SH-SY5Y (cell line): ENCODE results near the gene FNBP1.

ENCODE experiments used
- GATA2 ChIP-seq: IDR thresholded peaks from 2 replicates; pipeline ENCODE4 v1.6.1; 2011; ENCODE audit warnings: mild to moderate bottlenecking, low read depth, low read length
- GATA3 ChIP-seq: IDR thresholded peaks from 2 replicates; pipeline ENCODE4 v1.6.1; 2011; ENCODE audit warnings: low read depth, mild to moderate bottlenecking, low read length, moderate library complexity

- no peak for TF ChIP-seq GATA3
- no peak for TF ChIP-seq GATA2
These were observed 188.3 kb downstream of the FNBP1 start for GRCh38 chr9:129854588-129855110.
